KMS-11 (cell line): Measurements from ENCODE around the gene FYCO1.

Experiments used
- H2AFZ ChIP-seq: fragments of 200-600 bp; sonication (generic); 2 replicates; pipeline ENCODE4 v1.6.1; 2016; ENCODE audit warnings: antibody characterized with exemption, mixed run types, low read depth
- H3K27ac ChIP-seq: fragments of 200-600 bp; sonication (generic); 2 replicates; pipeline ENCODE4 v1.6.1; 2016; ENCODE audit warnings: mild to moderate bottlenecking, mixed run types
- H3K27me3 ChIP-seq: fragments of 200-600 bp; sonication (generic); 2 replicates; pipeline ENCODE4 v1.6.1; 2017; ENCODE audit warnings: mild to moderate bottlenecking, low read depth, mixed run types, moderate library complexity; ENCODE audit not compliant: insufficient read depth
- H3K36me3 ChIP-seq: fragments of 200-600 bp; sonication (generic); 2 replicates; pipeline ENCODE4 v1.6.1; 2017; ENCODE audit warnings: mild to moderate bottlenecking, mixed run types; ENCODE audit not compliant: insufficient read depth
- H3K4me1 ChIP-seq: fragments of 200-600 bp; sonication (generic); 2 replicates; pipeline ENCODE4 v1.6.1; 2016; ENCODE audit warnings: mild to moderate bottlenecking, low read depth, mixed run types; ENCODE audit not compliant: poor library complexity, severe bottlenecking
- H3K4me2 ChIP-seq: fragments of 200-600 bp; sonication (generic); 2 replicates; pipeline ENCODE4 v1.7.0; 2016; ENCODE audit warnings: mild to moderate bottlenecking, mixed run types
- H3K4me3 ChIP-seq: fragments of 200-600 bp; sonication (generic); IDR thresholded peaks from 2 replicates; pipeline ENCODE4 v1.6.1; 2017; ENCODE audit warnings: low read depth, low read length, mixed read lengths; ENCODE audit not compliant: insufficient read depth
- H3K79me2 ChIP-seq: fragments of 200-600 bp; sonication (generic); 2 replicates; pipeline ENCODE4 v1.6.1; 2016; ENCODE audit warnings: low read depth, mixed run types; ENCODE audit not compliant: insufficient read depth
- H3K9ac ChIP-seq: fragments of 200-600 bp; sonication (generic); 2 replicates; pipeline ENCODE4 v1.6.1; 2016; ENCODE audit warnings: mild to moderate bottlenecking, mixed run types
- H4K20me1 ChIP-seq: fragments of 200-600 bp; sonication (generic); 2 replicates; pipeline ENCODE4 v1.6.1; 2016; ENCODE audit warnings: mild to moderate bottlenecking, mixed run types; ENCODE audit not compliant: insufficient read depth
- TF ChIP-seq, protein P1 (sequence below): fragments of 200-600 bp; sonication (generic); conservative IDR thresholded peaks from 2 replicates; pipeline ENCODE4 v1.6.1; 2017; ENCODE audit warnings: low read depth, mild to moderate bottlenecking, antibody characterized with exemption, low read length, moderate library complexity, mixed read lengths

The FYCO1 gene

DNA sequence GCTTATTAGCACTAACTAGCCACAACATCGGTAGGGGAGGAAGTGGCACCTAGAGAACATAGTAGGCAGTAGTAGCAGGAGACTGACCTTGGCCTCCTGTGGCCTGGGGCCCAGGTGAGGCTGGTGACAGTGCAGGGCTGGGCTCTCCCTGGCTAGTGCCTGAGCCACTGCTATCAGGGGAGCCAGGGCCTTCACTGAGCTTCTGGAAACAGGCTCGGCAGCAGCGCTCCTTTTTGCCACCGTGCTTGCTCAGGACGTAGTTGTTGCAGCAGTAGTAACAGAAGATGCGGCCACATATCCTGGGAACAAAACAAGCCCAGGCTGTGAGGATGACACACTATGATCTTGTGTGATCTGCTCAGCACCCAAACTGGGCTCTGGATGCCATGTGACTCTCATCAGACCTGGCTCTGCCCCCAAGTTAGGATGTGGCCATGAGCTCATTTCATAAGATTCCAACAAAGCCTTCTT, 37.3 kb downstream of the FYCO1 start:
- H4K20me1 ChIP-seq, result no peaks in the 10 kb centered on the region
- H3K9ac ChIP-seq, result no peak overlapping the region
- no peaks in the 10 kb centered on the region for H3K79me2 ChIP-seq
- no peaks in the 10 kb centered on the region for H3K27me3 ChIP-seq
- no peaks in the 10 kb centered on the region for H3K36me3 ChIP-seq
- no peak overlapping the region for H3K27ac ChIP-seq
- H2AFZ ChIP-seq, result no peak overlapping the region
- no peaks in the 10 kb centered on the region for H3K4me1 ChIP-seq
- no peak overlapping the region for H3K4me3 ChIP-seq
- TF ChIP-seq, protein P1, sequence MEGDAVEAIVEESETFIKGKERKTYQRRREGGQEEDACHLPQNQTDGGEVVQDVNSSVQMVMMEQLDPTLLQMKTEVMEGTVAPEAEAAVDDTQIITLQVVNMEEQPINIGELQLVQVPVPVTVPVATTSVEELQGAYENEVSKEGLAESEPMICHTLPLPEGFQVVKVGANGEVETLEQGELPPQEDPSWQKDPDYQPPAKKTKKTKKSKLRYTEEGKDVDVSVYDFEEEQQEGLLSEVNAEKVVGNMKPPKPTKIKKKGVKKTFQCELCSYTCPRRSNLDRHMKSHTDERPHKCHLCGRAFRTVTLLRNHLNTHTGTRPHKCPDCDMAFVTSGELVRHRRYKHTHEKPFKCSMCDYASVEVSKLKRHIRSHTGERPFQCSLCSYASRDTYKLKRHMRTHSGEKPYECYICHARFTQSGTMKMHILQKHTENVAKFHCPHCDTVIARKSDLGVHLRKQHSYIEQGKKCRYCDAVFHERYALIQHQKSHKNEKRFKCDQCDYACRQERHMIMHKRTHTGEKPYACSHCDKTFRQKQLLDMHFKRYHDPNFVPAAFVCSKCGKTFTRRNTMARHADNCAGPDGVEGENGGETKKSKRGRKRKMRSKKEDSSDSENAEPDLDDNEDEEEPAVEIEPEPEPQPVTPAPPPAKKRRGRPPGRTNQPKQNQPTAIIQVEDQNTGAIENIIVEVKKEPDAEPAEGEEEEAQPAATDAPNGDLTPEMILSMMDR, result no peak
- H3K4me2 ChIP-seq, result no peak overlapping the region

DNA sequence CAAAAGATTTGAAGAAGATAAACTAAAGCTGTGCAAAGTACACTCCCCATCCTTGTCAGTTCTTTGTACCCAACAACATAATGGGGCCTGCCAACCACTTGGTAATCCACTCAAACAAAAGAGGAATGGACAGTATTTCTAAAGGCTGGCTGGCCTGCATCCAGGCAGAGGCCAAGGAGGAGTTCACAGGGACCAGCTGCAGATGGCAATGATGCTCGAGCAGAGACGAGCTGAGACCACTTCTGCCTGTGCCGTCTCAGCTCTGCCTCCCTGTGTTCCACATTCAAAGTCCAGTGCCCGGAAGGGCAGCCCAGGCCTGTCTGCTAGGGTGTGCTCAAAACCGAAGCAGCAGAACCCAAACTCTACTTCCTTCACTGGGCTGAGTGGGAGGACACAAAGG, 38.0 kb downstream of the FYCO1 start:
- no peak overlapping the region for H3K4me2 ChIP-seq
- H4K20me1 ChIP-seq, result no peaks in the 10 kb centered on the region
- no peak overlapping the region for H3K9ac ChIP-seq
- no peaks in the 10 kb centered on the region for H3K27me3 ChIP-seq
- H3K4me3 ChIP-seq, result no peak overlapping the region
- no peak overlapping the region for H3K27ac ChIP-seq
- no peak overlapping the region for H2AFZ ChIP-seq
- no peaks in the 10 kb centered on the region for H3K36me3 ChIP-seq
- TF ChIP-seq, protein P1, result no peak
- H3K4me1 ChIP-seq, result no peaks in the 10 kb centered on the region
- no peaks in the 10 kb centered on the region for H3K79me2 ChIP-seq

DNA sequence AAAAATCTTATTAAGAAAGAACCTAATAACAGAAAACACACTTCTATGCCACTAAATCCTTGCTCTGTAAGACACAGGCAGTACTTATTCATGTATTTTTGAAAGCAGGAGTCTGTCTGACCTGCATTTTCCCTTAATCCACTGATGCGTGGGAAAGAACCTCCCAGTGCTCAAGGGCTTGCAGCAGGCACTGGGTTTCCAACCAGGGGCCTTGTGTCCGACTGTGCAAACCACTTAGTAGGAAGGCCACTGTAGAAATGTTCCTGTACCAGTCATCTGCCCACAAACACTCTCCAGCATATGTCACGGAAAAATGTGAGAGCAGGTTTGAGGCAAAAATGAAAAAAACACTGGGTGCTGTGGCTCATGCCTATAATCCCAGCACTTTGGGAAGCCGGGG, 39.9 kb downstream of the FYCO1 start:
- H3K4me2 ChIP-seq, result no peak overlapping the region
- H3K27me3 ChIP-seq, result no peaks in the 10 kb centered on the region
- no peaks in the 10 kb centered on the region for H4K20me1 ChIP-seq
- no peak overlapping the region for H3K4me3 ChIP-seq
- H3K36me3 ChIP-seq, result no peaks in the 10 kb centered on the region
- H3K79me2 ChIP-seq, result no peaks in the 10 kb centered on the region
- H3K27ac ChIP-seq, result no peak overlapping the region
- TF ChIP-seq, protein P1, result no peak
- no peaks in the 10 kb centered on the region for H3K4me1 ChIP-seq
- H2AFZ ChIP-seq, result no peak overlapping the region
- no peak overlapping the region for H3K9ac ChIP-seq

DNA sequence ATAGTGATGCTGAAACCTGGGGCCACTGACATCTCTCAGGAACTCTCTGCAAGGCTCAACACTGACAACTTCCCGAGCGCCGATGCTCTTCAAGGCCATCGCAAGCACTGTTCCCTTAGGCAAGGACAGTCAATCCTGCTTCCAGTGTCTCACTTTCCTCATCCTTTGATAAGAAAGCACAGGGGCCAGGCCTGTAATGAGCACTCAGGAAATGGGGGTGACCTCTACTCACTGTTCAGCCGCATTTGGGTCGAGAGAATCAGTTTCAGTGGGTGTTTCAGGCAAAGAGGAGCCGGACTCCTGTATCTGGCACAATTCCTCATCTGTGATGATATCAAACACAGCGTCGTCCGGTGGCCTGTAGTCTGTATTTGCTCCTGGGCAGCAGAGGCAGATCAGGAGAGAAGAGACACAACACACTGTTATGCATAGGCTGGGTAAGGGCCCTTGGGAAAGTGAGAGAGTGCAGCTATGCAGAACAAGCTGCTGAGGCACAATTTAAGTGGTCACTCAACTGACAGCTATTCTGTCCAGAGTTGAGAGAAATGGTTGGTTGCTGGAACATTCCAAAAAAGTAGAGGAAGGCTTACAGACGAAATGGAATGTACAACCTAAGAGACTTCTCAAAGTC, 40.5 kb downstream of the FYCO1 start:
- H3K4me1 ChIP-seq, result no peaks in the 10 kb centered on the region
- H3K9ac ChIP-seq, result no peak overlapping the region
- H2AFZ ChIP-seq, result no peak overlapping the region
- no peaks in the 10 kb centered on the region for H3K36me3 ChIP-seq
- no peak overlapping the region for H3K4me2 ChIP-seq
- H3K79me2 ChIP-seq, result no peaks in the 10 kb centered on the region
- no peak overlapping the region for H3K4me3 ChIP-seq
- no peaks in the 10 kb centered on the region for H4K20me1 ChIP-seq
- H3K27me3 ChIP-seq, result no peaks in the 10 kb centered on the region
- TF ChIP-seq, protein P1, result no peak
- no peak overlapping the region for H3K27ac ChIP-seq
